Cortex of kidney (tissue), 1 donor: ENCODE data around the gene CPAMD8.
"Not testable (repeated sequence)": the region's sequence is repeated elsewhere in the genome, so short reads cannot be mapped to it uniquely, and the experiment has no call there.

Experiments used
- DNase-seq: peaks from one replicate; lab custom pipeline; 2025; lab: John Stamatoyannopoulos, UW

CPAMD8 gene

GRCh38 chr19:17001603-17002183 lies 24.9 kb downstream of the CPAMD8 start:
- no peak for DNase-seq

GRCh38 chr19:16998635-16999194 lies 27.9 kb downstream of the CPAMD8 start:
- no peak for DNase-seq

GRCh38 chr19:16996838-16997490 lies 29.6 kb downstream of the CPAMD8 start:
- DNase-seq, result not testable (repeated sequence)

GRCh38 chr19:16988661-16989060 lies 37.9 kb downstream of the CPAMD8 start:
- DNase-seq, result no peak

GRCh38 chr19:16985403-16985802 lies 41.2 kb downstream of the CPAMD8 start:
- no peak for DNase-seq

- not testable (repeated sequence) for DNase-seq
These were observed 44.0 kb downstream of the CPAMD8 start for GRCh38 chr19:16982586-16982985.

GRCh38 chr19:16978839-16979802 lies 47.5 kb downstream of the CPAMD8 start:
- no peak for DNase-seq

- DNase-seq, result no peak
These were observed 48.5 kb downstream of the CPAMD8 start for GRCh38 chr19:16978156-16978555.

- no peak for DNase-seq
These were observed 49.3 kb downstream of the CPAMD8 start for GRCh38 chr19:16977306-16977705.

GRCh38 chr19:16976446-16976845 lies 50.2 kb downstream of the CPAMD8 start:
- no peak for DNase-seq

GRCh38 chr19:16970821-16971220 lies 55.8 kb downstream of the CPAMD8 start:
- DNase-seq, result no peak

- no peak for DNase-seq
These were observed 57.5 kb downstream of the CPAMD8 start for GRCh38 chr19:16969135-16969534.

- DNase-seq, result not testable (repeated sequence)
These were observed 65.4 kb downstream of the CPAMD8 start for GRCh38 chr19:16960996-16961822.

GRCh38 chr19:16958277-16958676 lies 68.3 kb downstream of the CPAMD8 start:
- not testable (repeated sequence) for DNase-seq

GRCh38 chr19:16957855-16958254 lies 68.8 kb downstream of the CPAMD8 start:
- DNase-seq, result no peak

- no peak for DNase-seq
These were observed 69.4 kb downstream of the CPAMD8 start for GRCh38 chr19:16957151-16957701.

GRCh38 chr19:16955161-16955560 lies 71.4 kb downstream of the CPAMD8 start:
- no peak for DNase-seq

- no peak for DNase-seq
These were observed 74.6 kb downstream of the CPAMD8 start for GRCh38 chr19:16952046-16952445.

- no peak for DNase-seq
These were observed 75.1 kb downstream of the CPAMD8 start for GRCh38 chr19:16951529-16951928.

- DNase-seq, result no peak
These were observed 77.0 kb downstream of the CPAMD8 start for GRCh38 chr19:16949496-16950023.
